ENCODE data around the gene PTPRN2. TPM values are rescaled to one million over a fixed set of nuclear protein-coding genes. Genes with fewer than 3 reads are reported as not detected.

Gene PTPRN2
- total RNA-seq, 1 experiment from 2014 or later = 1.7 TPM

DNA sequence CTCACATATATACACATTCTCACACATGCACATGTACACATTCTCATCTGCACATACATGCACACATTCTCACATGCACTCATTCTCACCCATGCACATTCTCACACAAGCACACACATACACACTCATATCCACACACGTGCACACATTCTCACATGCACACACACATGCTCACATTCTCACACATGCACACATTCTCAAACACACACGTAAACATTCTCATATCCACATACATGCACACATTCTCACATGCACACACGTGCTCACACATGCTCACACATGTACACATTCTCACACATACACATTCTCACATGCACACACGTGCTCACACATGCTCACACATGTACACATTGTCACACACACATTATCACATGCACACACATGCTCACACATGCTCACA, 260.6 kb downstream of the PTPRN2 start:
- DNase-seq = no peak
- no peaks in the 10 kb centered on the region for H3K27me3 ChIP-seq (ENCODE audit: low read length)
- H3K4me1 ChIP-seq (ENCODE audit: low read length) = no peaks in the 10 kb centered on the region
- peaks cover 19% of the 10 kb centered on the region; the same call in 1 of the 2 replicates for H3K9me3 ChIP-seq (ENCODE audit: low read length)
- H2AFZ ChIP-seq (ENCODE audit: low read length) = no peak overlapping the region
- H3K36me3 ChIP-seq (ENCODE audit: insufficient read depth, low read length) = no peaks in the 10 kb centered on the region
- no peaks in the 10 kb centered on the region for H4K20me1 ChIP-seq (ENCODE audit: insufficient read depth, low read depth, low read length)
- H3K27ac ChIP-seq (ENCODE audit: low read length) = no peak overlapping the region
- H3K79me2 ChIP-seq (ENCODE audit: low read length) = no peaks in the 10 kb centered on the region
- H3K4me3 ChIP-seq (ENCODE audit: low read length) = no peak overlapping the region
- H3K9ac ChIP-seq (ENCODE audit: low read length) = no peak overlapping the region
- H3K4me2 ChIP-seq (ENCODE audit: low read depth, low read length, poor library complexity, severe bottlenecking) = no peak overlapping the region
- no peaks in the 10 kb centered on the region for H3K9me2 ChIP-seq (replicated peaks; ENCODE audit: insufficient read depth, low read length)

GRCh38 chr7:158325530-158326381, 261.9 kb downstream of the PTPRN2 start:
- Histone ChIP-seq H3K9me2 (replicated peaks; ENCODE audit: insufficient read depth, low read length) (no peaks in the 10 kb centered on the region), H3K9ac (ENCODE audit: low read length) (no peak overlapping the region), H3K4me3 (ENCODE audit: low read length) (no peak overlapping the region), H2AFZ (ENCODE audit: low read length) (no peak overlapping the region), H3K4me2 (ENCODE audit: low read depth, low read length, poor library complexity, severe bottlenecking) (no peak overlapping the region), H3K79me2 (ENCODE audit: low read length) (no peaks in the 10 kb centered on the region), H4K20me1 (ENCODE audit: insufficient read depth, low read depth, low read length) (no peaks in the 10 kb centered on the region), H3K27ac (ENCODE audit: low read length) (no peak overlapping the region), H3K27me3 (ENCODE audit: low read length) (no peaks in the 10 kb centered on the region), H3K9me3 (ENCODE audit: low read length) (peaks cover 17% of the 10 kb centered on the region; the same call in 1 of the 2 replicates), H3K4me1 (ENCODE audit: low read length) (no peaks in the 10 kb centered on the region), H3K36me3 (ENCODE audit: insufficient read depth, low read length) (no peaks in the 10 kb centered on the region)
- no peak for DNase-seq

- Histone ChIP-seq H3K4me1 (ENCODE audit: low read length) (no peaks in the 10 kb centered on the region), H3K79me2 (ENCODE audit: low read length) (no peaks in the 10 kb centered on the region), H3K36me3 (ENCODE audit: insufficient read depth, low read length) (no peaks in the 10 kb centered on the region), H3K9ac (ENCODE audit: low read length) (no peak overlapping the region), H3K27me3 (ENCODE audit: low read length) (no peaks in the 10 kb centered on the region), H2AFZ (ENCODE audit: low read length) (no peak overlapping the region), H3K9me2 (replicated peaks; ENCODE audit: insufficient read depth, low read length) (no peaks in the 10 kb centered on the region), H3K9me3 (ENCODE audit: low read length) (peaks cover 17% of the 10 kb centered on the region; the same call in 1 of the 2 replicates), H3K27ac (ENCODE audit: low read length) (no peak overlapping the region), H4K20me1 (ENCODE audit: insufficient read depth, low read depth, low read length) (no peaks in the 10 kb centered on the region), H3K4me3 (ENCODE audit: low read length) (no peak overlapping the region), H3K4me2 (ENCODE audit: low read depth, low read length, poor library complexity, severe bottlenecking) (no peak overlapping the region)
- DNase-seq = no peak
Observed at GRCh38 chr7:158324397-158325360, 262.9 kb downstream of the PTPRN2 start.

DNA sequence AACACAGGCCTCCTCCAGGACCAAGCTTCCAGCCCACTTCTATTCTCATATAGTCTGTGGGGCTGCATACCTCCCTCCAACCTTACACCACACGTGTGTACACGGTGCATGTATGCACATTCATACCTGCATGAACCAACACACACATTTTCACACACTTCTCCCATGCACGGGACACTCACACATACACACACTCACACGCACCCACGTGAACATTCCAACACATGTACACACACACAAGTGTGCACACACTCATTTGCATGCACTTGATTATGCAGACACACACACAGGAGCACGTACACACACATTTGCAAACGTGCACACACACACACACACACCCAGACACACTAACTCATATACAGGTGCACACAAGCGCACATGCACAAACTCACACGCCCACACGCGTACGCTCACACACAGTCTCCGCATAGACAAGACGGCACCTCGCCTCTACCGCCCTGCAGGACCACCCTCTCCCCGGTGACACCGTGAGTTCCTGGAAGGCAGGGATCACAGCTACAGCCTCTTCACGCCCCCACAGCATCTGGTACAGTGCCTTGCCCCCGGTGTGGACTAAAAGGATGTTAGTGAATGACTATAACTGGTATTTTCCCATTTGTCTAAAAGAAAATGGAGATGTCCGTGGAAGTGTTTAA, 263.8 kb downstream of the PTPRN2 start:
- H3K4me1 ChIP-seq (ENCODE audit: low read length) = no peaks in the 10 kb centered on the region
- H2AFZ ChIP-seq (ENCODE audit: low read length) = no peak overlapping the region
- no peak overlapping the region for H3K27ac ChIP-seq (ENCODE audit: low read length)
- DNase-seq = no peak
- peaks cover 12% of the 10 kb centered on the region; the same call in 1 of the 2 replicates for H3K9me3 ChIP-seq (ENCODE audit: low read length)
- H3K4me2 ChIP-seq (ENCODE audit: low read depth, low read length, poor library complexity, severe bottlenecking) = no peak overlapping the region
- no peaks in the 10 kb centered on the region for H3K36me3 ChIP-seq (ENCODE audit: insufficient read depth, low read length)
- no peaks in the 10 kb centered on the region for H3K27me3 ChIP-seq (ENCODE audit: low read length)
- H3K9me2 ChIP-seq (replicated peaks; ENCODE audit: insufficient read depth, low read length) = no peaks in the 10 kb centered on the region
- H3K79me2 ChIP-seq (ENCODE audit: low read length) = no peaks in the 10 kb centered on the region
- no peak overlapping the region for H3K9ac ChIP-seq (ENCODE audit: low read length)
- no peaks in the 10 kb centered on the region for H4K20me1 ChIP-seq (ENCODE audit: insufficient read depth, low read depth, low read length)
- H3K4me3 ChIP-seq (ENCODE audit: low read length) = no peak overlapping the region

- H3K79me2 ChIP-seq (ENCODE audit: low read length) = no peaks in the 10 kb centered on the region
- DNase-seq = no peak
- no peaks in the 10 kb centered on the region for H3K27me3 ChIP-seq (ENCODE audit: low read length)
- H3K9ac ChIP-seq (ENCODE audit: low read length) = no peak overlapping the region
- H3K4me1 ChIP-seq (ENCODE audit: low read length) = no peaks in the 10 kb centered on the region
- H3K9me3 ChIP-seq (ENCODE audit: low read length) = peaks cover 10% of the 10 kb centered on the region; the same call in 1 of the 2 replicates
- no peak overlapping the region for H3K4me3 ChIP-seq (ENCODE audit: low read length)
- H3K27ac ChIP-seq (ENCODE audit: low read length) = no peak overlapping the region
- no peaks in the 10 kb centered on the region for H4K20me1 ChIP-seq (ENCODE audit: insufficient read depth, low read depth, low read length)
- H2AFZ ChIP-seq (ENCODE audit: low read length) = no peak overlapping the region
- no peaks in the 10 kb centered on the region for H3K9me2 ChIP-seq (replicated peaks; ENCODE audit: insufficient read depth, low read length)
- no peaks in the 10 kb centered on the region for H3K36me3 ChIP-seq (ENCODE audit: insufficient read depth, low read length)
- H3K4me2 ChIP-seq (ENCODE audit: low read depth, low read length, poor library complexity, severe bottlenecking) = no peak overlapping the region
Observed at GRCh38 chr7:158322616-158323530, 264.8 kb downstream of the PTPRN2 start.

DNA sequence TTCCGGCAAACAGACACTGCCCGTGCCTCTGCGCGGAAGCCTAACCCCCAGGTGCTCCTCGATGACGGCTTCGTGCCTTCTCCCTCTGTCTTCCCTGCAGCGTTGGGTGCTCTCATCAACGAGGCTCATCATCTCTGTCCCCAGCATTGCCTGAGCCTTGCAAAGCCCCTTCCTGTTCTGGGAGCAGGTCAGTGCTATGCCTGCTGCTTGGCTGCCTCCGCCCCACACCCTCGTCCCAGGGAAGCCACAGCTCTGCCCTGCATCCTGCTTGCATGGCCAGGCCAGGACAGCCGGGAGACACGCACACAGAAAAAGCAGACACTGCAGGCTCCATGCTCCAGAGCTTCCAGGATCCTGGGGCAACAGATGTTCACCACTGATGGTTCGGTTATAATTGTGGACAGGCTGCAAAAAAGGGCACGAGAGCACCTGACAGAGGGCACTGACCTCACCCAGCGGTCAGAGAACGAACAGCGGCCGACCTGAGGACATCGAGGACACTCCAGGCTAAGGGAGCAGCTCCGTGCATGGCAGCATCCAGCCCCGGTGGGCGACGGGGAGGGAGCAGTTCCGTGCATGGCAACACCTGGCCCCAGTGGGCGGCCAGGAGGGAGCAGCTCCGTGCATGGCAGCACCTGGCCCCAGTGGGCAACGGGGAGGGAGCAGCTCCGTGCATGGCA, 265.5 kb downstream of the PTPRN2 start:
- H3K9me2 ChIP-seq (replicated peaks; ENCODE audit: insufficient read depth, low read length) = no peaks in the 10 kb centered on the region
- H3K4me1 ChIP-seq (ENCODE audit: low read length) = no peaks in the 10 kb centered on the region
- H3K4me3 ChIP-seq (ENCODE audit: low read length) = no peak overlapping the region
- no peak overlapping the region for H3K27ac ChIP-seq (ENCODE audit: low read length)
- H3K9ac ChIP-seq (ENCODE audit: low read length) = no peak overlapping the region
- DNase-seq = no peak
- no peaks in the 10 kb centered on the region for H3K79me2 ChIP-seq (ENCODE audit: low read length)
- no peaks in the 10 kb centered on the region for H4K20me1 ChIP-seq (ENCODE audit: insufficient read depth, low read depth, low read length)
- H2AFZ ChIP-seq (ENCODE audit: low read length) = no peak overlapping the region
- H3K27me3 ChIP-seq (ENCODE audit: low read length) = no peaks in the 10 kb centered on the region
- H3K4me2 ChIP-seq (ENCODE audit: low read depth, low read length, poor library complexity, severe bottlenecking) = no peak overlapping the region
- peaks cover 8% of the 10 kb centered on the region; the same call in 1 of the 2 replicates for H3K9me3 ChIP-seq (ENCODE audit: low read length)
- no peaks in the 10 kb centered on the region for H3K36me3 ChIP-seq (ENCODE audit: insufficient read depth, low read length)

- H4K20me1 ChIP-seq (ENCODE audit: insufficient read depth, low read depth, low read length) = no peaks in the 10 kb centered on the region
- no peak overlapping the region for H2AFZ ChIP-seq (ENCODE audit: low read length)
- no peaks in the 10 kb centered on the region for H3K4me1 ChIP-seq (ENCODE audit: low read length)
- no peaks in the 10 kb centered on the region for H3K79me2 ChIP-seq (ENCODE audit: low read length)
- H3K4me2 ChIP-seq (ENCODE audit: low read depth, low read length, poor library complexity, severe bottlenecking) = no peak overlapping the region
- 0 out of 2 replicates have a peak, but pooled peaks cover under 1% of the 10 kb centered on the region for H3K9me3 ChIP-seq (ENCODE audit: low read length)
- H3K9me2 ChIP-seq (replicated peaks; ENCODE audit: insufficient read depth, low read length) = no peaks in the 10 kb centered on the region
- H3K9ac ChIP-seq (ENCODE audit: low read length) = no peak overlapping the region
- DNase-seq = no peak
- H3K4me3 ChIP-seq (ENCODE audit: low read length) = no peak overlapping the region
- no peaks in the 10 kb centered on the region for H3K27me3 ChIP-seq (ENCODE audit: low read length)
- no peaks in the 10 kb centered on the region for H3K36me3 ChIP-seq (ENCODE audit: insufficient read depth, low read length)
- no peak overlapping the region for H3K27ac ChIP-seq (ENCODE audit: low read length)
Observed at GRCh38 chr7:158321056-158321700, 266.4 kb downstream of the PTPRN2 start.
